Prostate gland (tissue), 2 donors: ENCODE data around the gene RAB6B. TPM values are rescaled to one million over a fixed set of nuclear protein-coding genes. Genes with fewer than 3 reads are reported as not detected.

Experiments used
- DNase-seq: peaks from one replicate; pipeline ENCODE4 v3.0.0-alpha.2; 2019; ENCODE audit warnings: low spot score
- H3K27ac ChIP-seq, 2 donors: fragments of 200-600 bp; sonication (generic); 2 replicates each; pipeline ENCODE4 v1.5.1; 2017 to 2019
- H3K27me3 ChIP-seq: fragments of 200-600 bp; sonication (generic); replicated peaks from 2 replicates; pipeline ENCODE4 v1.5.1; 2019; ENCODE audit not compliant: insufficient read depth
- H3K36me3 ChIP-seq, 2 donors: fragments of 200-600 bp; sonication (generic); 1 replicate in 1 of 2; 2 replicates in 1 of 2; pipeline versions ENCODE4 v1.5.1 to v1.8.1; 2017 to 2019
- H3K4me1 ChIP-seq: fragments of 200-600 bp; sonication (generic); replicated peaks from 2 replicates; pipeline ENCODE4 v1.5.1; 2019
- H3K4me3 ChIP-seq, 2 donors: fragments of 200-600 bp; sonication (generic); 2 replicates each; pipeline ENCODE4 v1.5.1; 2017 to 2019
- H3K9me3 ChIP-seq: fragments of 200-600 bp; sonication (generic); 2 replicates; pipeline ENCODE4 v1.5.1; 2017
- POLR2A ChIP-seq: fragments of 450-650 bp; IDR thresholded peaks from one replicate; pipeline ENCODE4 v1.6.1; 2016; ENCODE audit warnings: antibody characterized with exemption, mild to moderate bottlenecking
- POLR2AphosphoS5 ChIP-seq: sonication (generic); formaldehyde crosslinking; IDR thresholded peaks from one replicate; pipeline ENCODE4 v1.6.1; 2017; ENCODE audit warnings: antibody characterized with exemption
- WGBS: methylation state at CpG from one replicate; pipeline ENCODE4 v1.1.5; 2018; 5-methylcytosine and 5-hydroxymethylcytosine counted together
- intact Hi-C: fragments of 100-400 bp; cut with DNase I; formaldehyde crosslinking; loops from one replicate; pipeline ENCODE4 v1.14.2; 2022
- total RNA-seq, 2 donors: library from RNA; depleted of rRNA; stranded (reverse); fragments of >200 nt; gene quantifications; one replicate each; pipeline ENCODE4 v1.1.0, GENCODE V29; 2016
- TF ChIP-seq, protein P1 (sequence below), 4 experiments: fragments of 200-600 bp in 2 of 4; fragments of 450-650 bp in 2 of 4; sonication (generic) in 2 of 4; IDR thresholded peaks; 1 replicate in 3 of 4; 2 replicates in 1 of 4; pipeline ENCODE4 v1.5.1; 2016 to 2019; ENCODE audit warnings: antibody characterized with exemption in 4 of 4, mild to moderate bottlenecking in 2 of 4, moderate library complexity in 2 of 4

RAB6B gene
- total RNA-seq, 2 donors from 2014 or later, result 4.5 to 7.1 TPM

DNA sequence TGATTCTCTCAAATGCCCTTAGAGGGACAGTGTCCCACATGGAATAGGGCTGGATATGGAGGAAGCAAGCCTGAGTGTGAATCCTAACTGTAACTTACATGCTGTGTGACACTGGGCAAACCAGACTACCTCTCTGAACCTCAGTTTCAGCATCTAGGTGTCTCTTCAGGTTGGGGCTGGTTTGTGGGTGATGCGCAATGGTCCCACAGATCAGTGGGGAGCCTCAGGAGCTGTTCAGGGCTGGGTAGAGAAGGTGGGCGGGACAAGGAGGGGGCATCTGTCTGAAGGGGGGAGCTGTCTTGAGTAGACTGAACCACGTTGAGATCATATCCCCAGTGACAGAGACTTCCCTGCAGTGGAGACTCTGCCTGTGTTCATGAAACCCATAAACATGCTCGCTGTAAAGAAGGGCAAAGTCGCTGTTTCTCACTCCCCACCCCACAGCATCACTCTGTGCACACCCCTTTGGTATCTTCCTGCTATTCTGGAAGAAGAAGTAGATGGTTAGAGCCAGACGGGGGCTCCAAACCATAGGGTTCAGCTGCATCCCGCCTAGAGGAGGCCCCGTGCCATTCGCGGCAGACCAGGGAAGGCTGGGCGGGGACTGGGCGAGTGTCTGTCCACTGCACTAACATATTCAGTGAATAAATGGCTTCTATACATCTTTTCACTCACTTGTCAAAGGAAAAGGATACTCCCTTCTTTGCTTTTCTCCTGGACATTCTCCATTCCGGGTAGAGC, 61.6 kb downstream of the RAB6B start:
- H3K36me3 ChIP-seq, result no peaks in the 10 kb centered on the region
- DNase-seq, result no peak
- no peak overlapping the region for H3K27ac ChIP-seq
- intact Hi-C loops, result no loop called here
- H3K4me1 ChIP-seq, result no peaks in the 10 kb centered on the region
- H3K9me3 ChIP-seq, result no peaks in the 10 kb centered on the region
- H3K4me3 ChIP-seq, result no peak overlapping the region
- WGBS, result 84% methylated on average over 13 of the region's 13 CpGs
- TF ChIP-seq, protein P1, sequence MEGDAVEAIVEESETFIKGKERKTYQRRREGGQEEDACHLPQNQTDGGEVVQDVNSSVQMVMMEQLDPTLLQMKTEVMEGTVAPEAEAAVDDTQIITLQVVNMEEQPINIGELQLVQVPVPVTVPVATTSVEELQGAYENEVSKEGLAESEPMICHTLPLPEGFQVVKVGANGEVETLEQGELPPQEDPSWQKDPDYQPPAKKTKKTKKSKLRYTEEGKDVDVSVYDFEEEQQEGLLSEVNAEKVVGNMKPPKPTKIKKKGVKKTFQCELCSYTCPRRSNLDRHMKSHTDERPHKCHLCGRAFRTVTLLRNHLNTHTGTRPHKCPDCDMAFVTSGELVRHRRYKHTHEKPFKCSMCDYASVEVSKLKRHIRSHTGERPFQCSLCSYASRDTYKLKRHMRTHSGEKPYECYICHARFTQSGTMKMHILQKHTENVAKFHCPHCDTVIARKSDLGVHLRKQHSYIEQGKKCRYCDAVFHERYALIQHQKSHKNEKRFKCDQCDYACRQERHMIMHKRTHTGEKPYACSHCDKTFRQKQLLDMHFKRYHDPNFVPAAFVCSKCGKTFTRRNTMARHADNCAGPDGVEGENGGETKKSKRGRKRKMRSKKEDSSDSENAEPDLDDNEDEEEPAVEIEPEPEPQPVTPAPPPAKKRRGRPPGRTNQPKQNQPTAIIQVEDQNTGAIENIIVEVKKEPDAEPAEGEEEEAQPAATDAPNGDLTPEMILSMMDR (IDR thresholded peaks at IDR 0.05), result no peak
- TF ChIP-seq POLR2AphosphoS5 (no peak), POLR2A (no peak)
- H3K27me3 ChIP-seq, result no peaks in the 10 kb centered on the region

- Histone ChIP-seq H3K9me3 (no peaks in the 10 kb centered on the region), H3K36me3 (no peaks in the 10 kb centered on the region), H3K27ac (no peak overlapping the region), H3K27me3 (no peaks in the 10 kb centered on the region), H3K4me1 (no peaks in the 10 kb centered on the region), H3K4me3 (no peak overlapping the region)
- TF ChIP-seq POLR2A (no peak), POLR2AphosphoS5 (no peak)
- TF ChIP-seq, protein P1 (IDR thresholded peaks at IDR 0.05), result no peak
- 89% methylated on average over 5 of the region's 5 CpGs for WGBS
- intact Hi-C loops, result no loop called here
- DNase-seq, result no peak
Observed at GRCh38 chr3:133833267-133833666, 62.4 kb downstream of the RAB6B start.

- Histone ChIP-seq H3K27me3 (no peaks in the 10 kb centered on the region), H3K36me3 (no peaks in the 10 kb centered on the region), H3K9me3 (no peaks in the 10 kb centered on the region), H3K4me1 (no peaks in the 10 kb centered on the region), H3K4me3 (no peak overlapping the region), H3K27ac (no peak overlapping the region)
- TF ChIP-seq POLR2AphosphoS5 (no peak), POLR2A (no peak)
- TF ChIP-seq, protein P1 (IDR thresholded peaks at IDR 0.05), result no peak
- 98% methylated on average over 10 of the region's 10 CpGs for WGBS
- DNase-seq, result no peak
- intact Hi-C loops, result no loop called here
Observed at GRCh38 chr3:133832802-133833144, 62.9 kb downstream of the RAB6B start.

GRCh38 chr3:133831966-133832801, 63.5 kb downstream of the RAB6B start:
- TF ChIP-seq, protein P1 (IDR thresholded peaks at IDR 0.05), result no peak
- no peak for TF ChIP-seq POLR2A
- no peak for TF ChIP-seq POLR2AphosphoS5
- H3K27ac ChIP-seq, result no peak overlapping the region
- H3K4me3 ChIP-seq, result no peak overlapping the region
- H3K36me3 ChIP-seq, result no peaks in the 10 kb centered on the region
- no peak for DNase-seq
- no peaks in the 10 kb centered on the region for H3K27me3 ChIP-seq
- intact Hi-C loops, result no loop called here
- WGBS, result 79% methylated on average over 13 of the region's 13 CpGs
- H3K4me1 ChIP-seq, result no peaks in the 10 kb centered on the region
- H3K9me3 ChIP-seq, result no peaks in the 10 kb centered on the region
